ENCODE measurements around the gene PCCA. TPM values are rescaled to one million over a fixed set of nuclear protein-coding genes. Genes with fewer than 3 reads are reported as not detected.

PCCA gene
- polyA plus RNA-seq, 1 of the 3 experiments (the other 2 are of a cell fraction): 7.3 TPM

GRCh38 chr13:100254002-100254401 lies 165.1 kb downstream of the PCCA start:
- Histone ChIP-seq H3K36me3 (replicated peaks in 1 of 2; ENCODE audit: control insufficient read depth in 1 of 2, insufficient read depth in 2 of 2, low read length in 1 of 2) (peaks cover 0 to 14% of the 10 kb centered on the region in 2 experiments), H3K9ac (no peak overlapping the region), H3K27ac (ENCODE audit: low read depth in 2 of 2, low read length in 1 of 2) (no peak overlapping the region), H3K27me3 (ENCODE audit: insufficient read depth) (no peaks in the 10 kb centered on the region), H4K20me1 (ENCODE audit: insufficient read depth) (no peaks in the 10 kb centered on the region), H3K79me2 (ENCODE audit: insufficient read depth) (no peaks in the 10 kb centered on the region), H3K9me2 (no peaks in the 10 kb centered on the region), H3K4me1 (ENCODE audit: control insufficient read depth in 1 of 2, insufficient read depth in 2 of 2, low read depth in 1 of 2, low read length in 1 of 2) (no peaks in the 10 kb centered on the region), H3K9me3 (peaks cover 5% of the 10 kb centered on the region), H2AFZ (ENCODE audit: low read depth) (no peak overlapping the region), H3K4me3 (ENCODE audit: low read depth in 2 of 2, low read length in 1 of 2) (no peak overlapping the region), H3F3A (replicated peaks; ENCODE audit: insufficient read depth) (no peaks in the 10 kb centered on the region), H3K4me2 (no peak overlapping the region)
- ChIA-PET POLR2A (no interaction called here), CTCF (no interaction called here)
- no peak for DNase-seq
- 90% methylated on average over 7 of the region's 7 CpGs for WGBS (ENCODE audit: low lambda C conversion rate)
- TF ChIP-seq RXRA (IDR thresholded peaks at IDR 0.05; ENCODE audit: borderline replicate concordance, low read depth) (no peak), YY1 (IDR thresholded peaks at IDR 0.05; ENCODE audit: low read depth) (no peak), FOSL2 (IDR thresholded peaks at IDR 0.05; ENCODE audit: borderline replicate concordance, low read depth) (no peak), SIN3A (IDR thresholded peaks at IDR 0.05; ENCODE audit: borderline replicate concordance, low read depth, low read length) (no peak), GATA2 (CRISPR knock-in tag; IDR thresholded peaks at IDR 0.05) (no peak), NRF1 (IDR thresholded peaks at IDR 0.05; ENCODE audit: low read depth, low read length) (no peak)

- Histone ChIP-seq H3K9me3 (no peaks in the 10 kb centered on the region), H3K79me2 (ENCODE audit: insufficient read depth) (no peaks in the 10 kb centered on the region), H3K4me3 (ENCODE audit: low read depth in 2 of 2, low read length in 1 of 2) (no peak overlapping the region), H3K4me1 (ENCODE audit: control insufficient read depth in 1 of 2, insufficient read depth in 2 of 2, low read depth in 1 of 2, low read length in 1 of 2) (no peaks in the 10 kb centered on the region; a peak in 2 of 4 replicates), H2AFZ (ENCODE audit: low read depth) (no peak overlapping the region), H4K20me1 (ENCODE audit: insufficient read depth) (no peaks in the 10 kb centered on the region), H3K4me2 (no peak overlapping the region), H3K36me3 (replicated peaks in 1 of 2; ENCODE audit: control insufficient read depth in 1 of 2, insufficient read depth in 2 of 2, low read length in 1 of 2) (peaks cover 4 to 12% of the 10 kb centered on the region in 2 experiments), H3F3A (replicated peaks; ENCODE audit: insufficient read depth) (no peaks in the 10 kb centered on the region), H3K9me2 (no peaks in the 10 kb centered on the region), H3K27ac (ENCODE audit: low read depth in 2 of 2, low read length in 1 of 2) (no peak overlapping the region), H3K9ac (no peak overlapping the region), H3K27me3 (ENCODE audit: insufficient read depth) (no peaks in the 10 kb centered on the region)
- ChIA-PET CTCF (no interaction called here), POLR2A (no interaction called here)
- DNase-seq: no peak
- no peak for TF ChIP-seq FOSL2 (IDR thresholded peaks at IDR 0.05; ENCODE audit: borderline replicate concordance, low read depth)
- TF ChIP-seq FOXM1 (IDR thresholded peaks at IDR 0.05; ENCODE audit: low read depth): no peak
- no peak for TF ChIP-seq TCF12 (IDR thresholded peaks at IDR 0.05)
- no peak for TF ChIP-seq TAF1 (IDR thresholded peaks at IDR 0.05; ENCODE audit: borderline replicate concordance, low read depth, low read length)
- TF ChIP-seq FOXJ3 (CRISPR knock-in tag; IDR thresholded peaks at IDR 0.05): no peak
- TF ChIP-seq USF2 (IDR thresholded peaks at IDR 0.05; ENCODE audit: borderline replicate concordance, low read depth, low read length): no peak
- 88% methylated on average over 3 of the region's 3 CpGs for whole genome bisulfite sequencing (ENCODE audit: low lambda C conversion rate)
These were observed 173.5 kb downstream of the PCCA start for GRCh38 chr13:100262404-100262803.

GRCh38 chr13:100266026-100266425 lies 177.1 kb downstream of the PCCA start:
- ChIA-PET CTCF (no interaction called here), POLR2A (no interaction called here)
- H2AFZ ChIP-seq (ENCODE audit: low read depth): no peak overlapping the region
- no peak overlapping the region for H3K9ac ChIP-seq
- no peaks in the 10 kb centered on the region for H4K20me1 ChIP-seq (ENCODE audit: insufficient read depth)
- DNase-seq: no peak
- H3K36me3 ChIP-seq (replicated peaks in 1 of 2; ENCODE audit: control insufficient read depth in 1 of 2, insufficient read depth in 2 of 2, low read length in 1 of 2): peaks cover 7 to 25% of the 10 kb centered on the region in 2 experiments
- no peaks in the 10 kb centered on the region for H3K9me2 ChIP-seq
- H3K79me2 ChIP-seq (ENCODE audit: insufficient read depth): no peaks in the 10 kb centered on the region
- WGBS (ENCODE audit: low lambda C conversion rate): 100% methylated on average over 2 of the region's 2 CpGs
- no peaks in the 10 kb centered on the region for H3K9me3 ChIP-seq
- no peak overlapping the region for H3K4me2 ChIP-seq
- no peaks in the 10 kb centered on the region for H3K27me3 ChIP-seq (ENCODE audit: insufficient read depth)
- H3K27ac ChIP-seq (ENCODE audit: low read depth in 2 of 2, low read length in 1 of 2): no peak overlapping the region
- H3F3A ChIP-seq (replicated peaks; ENCODE audit: insufficient read depth): no peaks in the 10 kb centered on the region
- H3K4me1 ChIP-seq (ENCODE audit: control insufficient read depth in 1 of 2, insufficient read depth in 2 of 2, low read depth in 1 of 2, low read length in 1 of 2): no peaks in the 10 kb centered on the region; a peak in 3 of 4 replicates
- H3K4me3 ChIP-seq (ENCODE audit: low read depth in 2 of 2, low read length in 1 of 2): no peak overlapping the region
- TF ChIP-seq NFIC (IDR thresholded peaks at IDR 0.05; ENCODE audit: borderline replicate concordance) (no peak), EP300 (IDR thresholded peaks at IDR 0.05; ENCODE audit: borderline replicate concordance in 1 of 2, low read depth in 1 of 2, low read length in 1 of 2) (no peak), GABPA (IDR thresholded peaks at IDR 0.05; ENCODE audit: low read depth) (no peak), TEAD4 (IDR thresholded peaks at IDR 0.05; ENCODE audit: borderline replicate concordance, insufficient read depth) (no peak), RFX5 (IDR thresholded peaks at IDR 0.05; ENCODE audit: low read length) (no peak), JUND (IDR thresholded peaks at IDR 0.05) (no peak), TCF12 (IDR thresholded peaks at IDR 0.05) (no peak), MXI1 (IDR thresholded peaks at IDR 0.05; ENCODE audit: low read depth, low read length) (no peak), IRF3 (IDR thresholded peaks at IDR 0.05; ENCODE audit: low read depth, low read length) (no peak), SIN3A (IDR thresholded peaks at IDR 0.05; ENCODE audit: borderline replicate concordance, low read depth, low read length) (no peak), USF2 (IDR thresholded peaks at IDR 0.05; ENCODE audit: borderline replicate concordance, low read depth, low read length) (no peak), FOXJ3 (CRISPR knock-in tag; IDR thresholded peaks at IDR 0.05) (no peak)
